Inferior parietal cortex (tissue), 1 donor: ENCODE measurements around the gene CYBC1.
A peak's percentile ranks its signal among the peaks of the same experiment; 100 is the strongest.

Experiments
- DNase-seq: peaks from one replicate; pipeline ENCODE4 v3.0.0-alpha.2; 2016; ENCODE audit errors: extremely low spot score

The CYBC1 gene

DNA sequence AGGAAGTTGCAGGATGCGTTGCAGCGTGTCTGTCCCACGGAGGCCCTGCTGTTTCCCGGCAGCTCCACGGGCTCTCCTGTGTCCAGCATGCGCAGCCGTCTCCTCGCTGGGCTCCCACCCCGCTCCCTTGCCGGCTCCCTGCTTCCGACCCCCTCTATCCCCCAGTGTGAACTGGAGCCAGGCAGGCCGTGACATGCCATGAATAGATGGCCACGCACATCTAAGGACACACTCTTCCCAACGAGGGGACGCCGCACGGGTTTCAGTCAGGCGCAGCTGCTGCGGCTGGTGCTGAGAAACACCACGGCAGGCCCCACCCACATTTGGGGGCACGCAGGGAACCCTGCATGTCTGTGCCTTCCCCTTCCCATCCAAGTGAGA, 41.6 kb downstream of the CYBC1 start:
- no peak for DNase-seq

DNA sequence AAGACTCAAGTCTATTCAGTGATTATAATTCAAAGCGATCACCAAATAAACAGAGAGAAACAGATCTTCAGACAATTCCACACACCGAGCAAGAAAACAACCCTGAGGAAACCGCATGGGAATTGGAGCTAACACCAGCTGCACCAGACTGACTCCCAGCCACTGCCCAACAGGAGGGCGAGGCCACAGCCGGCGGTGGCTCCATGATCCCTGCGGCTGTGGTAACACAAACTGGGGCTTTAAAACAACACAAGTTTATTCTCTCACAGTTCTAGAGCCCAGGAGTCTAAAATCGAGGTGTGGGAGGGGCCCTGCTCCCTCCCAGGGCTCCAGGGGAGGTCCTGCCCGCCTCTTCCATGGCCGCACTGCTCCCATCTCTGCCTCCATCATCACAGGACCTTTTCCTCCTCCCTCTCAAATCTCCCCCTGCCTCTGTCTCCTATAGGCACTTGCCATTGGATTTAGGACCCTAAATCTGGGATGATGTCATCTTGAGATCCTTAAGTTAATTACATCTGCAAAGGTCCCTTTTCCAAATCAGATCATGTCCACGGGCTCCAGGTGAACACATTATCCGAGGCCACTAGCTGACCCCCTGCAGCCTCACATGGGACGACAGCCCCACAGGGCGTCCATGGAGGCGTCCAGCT, 42.1 kb downstream of the CYBC1 start:
- no peak for DNase-seq

DNA sequence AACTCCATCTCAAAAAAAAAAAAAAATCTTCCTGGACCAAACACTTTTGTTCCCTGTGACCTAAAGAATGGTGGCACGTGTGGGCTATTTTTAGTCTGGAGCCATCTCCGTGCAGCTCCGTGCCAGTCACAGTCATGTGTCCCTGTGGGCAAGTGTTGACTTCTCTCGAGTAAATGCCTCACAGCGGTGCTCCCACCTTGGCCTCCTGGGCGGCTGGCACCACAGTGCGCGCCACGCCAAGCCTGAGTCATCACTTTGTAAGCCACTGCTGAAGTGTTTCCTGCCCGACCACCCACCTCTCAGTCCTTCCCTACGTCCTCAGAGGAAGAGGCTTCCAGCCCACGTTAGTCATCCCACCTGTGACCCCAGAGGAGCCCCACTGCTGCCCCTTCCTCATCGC, 43.3 kb downstream of the CYBC1 start:
- no peak for DNase-seq

DNA sequence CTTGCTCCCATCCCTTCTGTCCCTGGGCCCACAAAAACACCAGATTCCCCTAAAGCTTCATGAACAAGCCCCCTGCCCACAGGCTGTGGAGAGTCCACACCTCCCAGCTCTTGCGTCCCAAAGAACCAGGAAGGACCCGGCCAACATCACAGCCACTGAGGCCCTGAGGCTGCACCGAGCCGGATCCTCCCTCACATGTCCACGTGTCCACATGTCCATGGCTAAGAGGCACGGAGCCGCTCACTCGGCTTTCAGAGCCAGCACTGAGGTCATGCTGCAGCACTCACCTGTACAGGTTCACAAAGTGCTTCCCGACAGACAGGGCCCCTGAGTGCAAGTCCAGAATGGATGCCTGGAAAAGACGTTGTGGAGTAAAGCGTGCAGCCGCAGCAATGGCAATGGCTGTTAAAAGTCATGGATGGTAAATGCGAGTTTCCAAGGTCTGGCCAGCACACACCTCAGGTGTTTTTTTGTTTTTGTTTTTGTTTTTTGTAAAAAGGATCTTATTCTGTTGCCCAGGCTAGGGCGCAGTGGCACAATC, 44.4 kb downstream of the CYBC1 start:
- no peak for DNase-seq

DNA sequence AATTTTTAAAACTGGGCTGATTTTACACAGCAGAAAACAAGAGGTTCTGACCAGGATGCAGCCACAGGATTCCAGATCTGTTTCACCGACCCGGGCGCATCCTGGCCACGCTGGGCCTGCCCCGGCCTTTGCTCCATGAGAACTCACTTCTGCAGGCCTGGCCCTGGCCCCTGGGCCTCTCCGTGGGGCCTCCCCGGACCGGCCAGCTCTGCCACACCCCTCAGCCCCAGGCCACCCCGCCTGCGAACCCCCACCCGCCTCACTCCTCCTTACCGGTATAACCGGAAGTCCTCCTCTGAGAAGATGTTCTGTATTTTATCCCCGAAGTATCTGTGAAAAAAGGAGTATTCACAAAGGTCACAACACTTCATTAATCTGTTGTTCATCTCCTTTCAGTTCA, 45.5 kb downstream of the CYBC1 start:
- DNase-seq, result no peak

DNA sequence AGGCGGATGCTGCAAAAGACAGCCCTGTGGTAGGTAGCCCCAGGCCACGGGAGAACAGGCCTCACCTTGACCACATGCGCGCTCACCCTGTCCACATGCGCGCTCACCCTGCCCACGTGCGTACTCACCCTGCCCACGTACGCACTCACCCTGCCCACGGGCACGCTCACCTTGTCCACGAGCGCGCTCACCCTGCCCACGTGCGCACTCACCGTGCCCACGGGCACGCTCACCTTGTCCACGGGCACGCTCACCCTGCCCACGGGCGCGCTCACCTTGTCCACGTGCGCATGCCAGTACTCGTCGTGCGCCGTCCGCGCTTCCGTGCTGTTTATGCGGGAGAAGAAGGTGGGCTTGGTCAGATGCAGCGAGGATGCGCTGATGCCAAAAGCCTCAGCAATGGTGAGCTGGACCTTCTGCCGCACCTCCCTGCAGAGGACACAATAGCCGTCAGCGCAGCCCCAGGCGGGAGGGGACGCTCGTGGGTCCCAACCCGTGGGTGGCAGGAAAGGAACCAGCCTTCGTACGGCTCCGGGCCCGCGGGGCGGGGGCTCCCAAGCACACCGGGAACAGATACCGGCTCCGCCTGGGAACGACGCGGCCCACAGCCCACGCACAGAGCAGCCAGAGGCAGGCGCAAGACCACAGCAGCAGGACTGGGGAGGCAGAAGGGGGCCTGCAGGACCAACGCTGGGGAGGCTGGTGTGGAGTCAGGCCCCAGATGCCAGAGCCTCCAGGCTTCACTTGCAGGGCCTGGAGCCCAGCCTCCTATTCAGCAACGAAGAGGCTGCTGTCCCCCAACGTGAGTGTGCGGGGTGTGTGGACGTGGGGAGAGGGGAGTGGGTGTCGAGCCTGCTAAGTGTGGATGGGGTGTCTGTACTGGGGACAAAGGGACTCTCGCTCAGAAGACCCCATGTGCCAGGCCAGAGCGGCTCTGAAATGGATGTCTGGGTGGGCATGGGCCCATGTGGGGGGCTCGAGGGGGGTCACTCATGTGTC, 46.6 kb downstream of the CYBC1 start:
- no peak for DNase-seq

DNA sequence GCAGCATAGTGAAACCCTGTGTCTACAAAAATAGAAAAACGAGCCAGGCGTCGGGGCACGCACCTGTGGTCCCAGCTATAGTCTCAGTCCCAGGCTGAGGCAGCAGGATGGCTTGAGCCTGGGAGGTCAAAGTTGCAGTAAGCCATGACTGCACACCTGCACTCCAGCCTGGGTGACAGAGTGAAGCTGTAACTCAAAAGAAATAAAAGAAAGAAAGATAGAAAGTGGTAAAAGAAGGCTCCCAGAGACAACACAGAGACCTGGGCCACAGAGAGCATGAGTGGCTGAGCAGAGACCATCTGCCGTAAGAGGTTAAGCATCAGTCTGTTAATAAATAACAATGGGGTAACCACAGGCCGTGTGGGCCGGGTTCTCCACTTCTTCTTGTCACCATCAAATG, 47.7 kb downstream of the CYBC1 start:
- no peak for DNase-seq

DNA sequence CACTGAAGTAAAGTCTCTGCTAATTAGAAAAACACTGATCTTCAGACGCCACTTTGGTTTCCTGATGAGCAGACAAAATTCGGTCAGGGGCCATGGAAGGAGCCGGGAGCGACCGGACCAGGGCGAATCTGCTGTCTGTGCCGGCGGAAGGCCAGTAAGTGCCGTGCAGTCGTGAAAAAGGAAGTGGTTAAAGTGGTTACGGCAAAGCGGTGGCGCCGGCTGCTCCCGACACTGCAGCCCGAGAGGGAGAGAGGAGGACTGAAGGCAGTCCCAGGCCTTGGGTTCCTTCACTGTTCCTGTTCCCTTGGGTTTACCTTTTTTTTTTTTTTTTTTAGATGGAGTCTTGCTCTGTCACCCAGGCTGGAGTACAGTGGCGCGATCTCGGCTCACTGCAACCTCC, 49.7 kb downstream of the CYBC1 start:
- no peak for DNase-seq

DNA sequence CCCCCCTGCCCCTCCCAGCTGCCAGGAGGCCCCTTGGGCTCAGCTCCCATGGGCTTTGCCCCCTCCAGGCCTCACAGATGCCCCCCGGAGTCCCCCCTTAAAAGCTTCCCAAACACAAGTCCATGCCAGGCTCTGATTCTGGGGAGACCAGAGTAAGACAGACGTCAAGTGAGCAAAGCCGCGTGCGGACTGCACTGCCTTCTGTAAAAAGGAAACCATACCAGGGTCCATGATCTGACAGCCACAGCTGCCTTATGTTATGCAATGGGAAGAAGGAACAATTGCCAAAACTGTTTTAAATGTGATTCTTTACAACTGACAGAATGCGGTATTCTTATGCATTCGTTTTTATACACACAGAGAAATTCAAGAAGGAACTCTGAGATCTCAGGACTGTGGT, 50.3 kb downstream of the CYBC1 start:
- DNase-seq, result no peak

DNA sequence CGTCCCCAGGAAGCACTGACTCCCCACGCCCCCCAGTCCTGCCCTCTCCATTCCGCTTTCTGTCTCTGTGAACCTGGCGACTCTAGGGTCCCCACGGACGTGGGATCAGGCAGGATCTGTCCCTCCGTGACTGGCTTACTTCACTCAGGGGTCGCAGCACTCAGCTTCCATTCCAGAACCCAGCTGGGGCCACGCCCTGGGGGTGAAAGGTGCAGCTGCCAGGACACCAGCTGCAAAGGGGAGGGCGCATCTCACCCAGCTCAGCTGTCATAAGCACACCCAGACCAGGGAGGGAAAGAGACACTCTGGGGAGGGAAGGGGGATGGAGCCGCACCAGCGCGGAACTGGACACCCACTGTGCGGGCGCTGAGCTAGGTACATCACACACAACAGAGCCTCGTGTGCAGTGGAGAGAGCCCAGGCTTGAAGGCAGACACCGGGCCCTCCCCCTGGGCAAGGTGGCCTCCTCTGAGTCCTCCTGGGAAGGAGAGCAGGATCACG, 50.9 kb downstream of the CYBC1 start:
- no peak for DNase-seq

DNA sequence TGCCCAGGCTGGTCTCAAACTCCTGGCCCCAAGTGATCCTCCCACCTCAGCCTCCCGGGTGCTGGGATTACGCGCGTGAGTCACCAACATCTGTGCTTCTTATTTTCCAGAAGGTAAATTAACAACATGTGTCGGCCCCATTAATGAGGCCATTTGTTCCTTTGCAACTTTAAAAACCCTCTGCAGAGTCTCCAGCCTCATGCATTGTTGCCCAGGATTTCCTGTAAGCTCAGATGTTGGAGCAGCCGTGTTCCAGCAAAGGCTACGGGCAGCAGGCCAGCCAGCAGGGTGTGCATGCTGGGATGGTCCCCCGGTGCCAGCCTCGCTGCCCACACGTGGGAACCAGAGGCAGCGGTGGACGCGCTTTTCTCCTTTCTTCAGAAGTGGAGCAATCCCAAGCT, 51.5 kb downstream of the CYBC1 start:
- DNase-seq, result peak; percentile 39

DNA sequence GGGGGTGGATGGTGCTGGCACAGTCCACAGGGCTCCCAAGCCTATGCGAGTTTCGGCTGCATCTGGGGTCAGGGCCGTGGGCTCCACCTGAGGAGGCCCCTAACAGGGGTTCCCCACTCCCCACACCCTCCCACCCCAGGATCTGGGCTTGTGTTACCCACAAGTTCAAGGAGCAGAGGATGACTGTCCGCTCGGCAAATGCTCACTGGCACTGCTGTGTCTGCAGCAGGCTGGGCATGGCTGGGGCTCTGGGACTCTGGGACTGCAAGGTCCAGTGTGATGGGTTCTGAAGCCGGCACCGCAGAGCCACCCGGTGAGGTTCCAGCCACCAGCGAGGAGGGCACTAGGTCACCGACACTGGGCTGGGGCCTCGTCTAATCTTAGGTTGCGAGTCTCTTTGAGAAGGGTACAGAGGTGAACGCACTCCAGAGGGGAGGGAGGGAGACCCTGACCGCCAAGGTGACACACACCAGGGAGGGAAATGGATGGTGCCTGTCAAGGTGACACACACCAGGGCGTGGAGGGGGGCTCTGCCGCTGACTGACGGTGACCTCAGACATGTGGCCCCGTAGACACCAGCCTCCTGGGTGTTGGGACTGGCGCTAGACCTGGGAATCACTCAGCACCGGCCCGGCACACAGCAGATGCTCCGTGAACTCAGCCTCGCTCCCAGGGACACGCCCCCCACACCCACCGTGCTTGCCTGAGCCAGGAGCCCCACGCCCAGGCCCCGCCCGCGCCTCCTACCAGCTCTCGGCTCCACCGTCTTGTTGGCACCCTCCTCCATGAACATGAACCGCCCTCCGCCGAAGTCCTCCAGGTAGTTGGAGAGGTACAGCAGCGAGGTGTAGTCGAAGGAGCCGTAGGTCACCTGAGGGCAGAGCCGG, 52.9 kb downstream of the CYBC1 start:
- DNase-seq, result no peak

DNA sequence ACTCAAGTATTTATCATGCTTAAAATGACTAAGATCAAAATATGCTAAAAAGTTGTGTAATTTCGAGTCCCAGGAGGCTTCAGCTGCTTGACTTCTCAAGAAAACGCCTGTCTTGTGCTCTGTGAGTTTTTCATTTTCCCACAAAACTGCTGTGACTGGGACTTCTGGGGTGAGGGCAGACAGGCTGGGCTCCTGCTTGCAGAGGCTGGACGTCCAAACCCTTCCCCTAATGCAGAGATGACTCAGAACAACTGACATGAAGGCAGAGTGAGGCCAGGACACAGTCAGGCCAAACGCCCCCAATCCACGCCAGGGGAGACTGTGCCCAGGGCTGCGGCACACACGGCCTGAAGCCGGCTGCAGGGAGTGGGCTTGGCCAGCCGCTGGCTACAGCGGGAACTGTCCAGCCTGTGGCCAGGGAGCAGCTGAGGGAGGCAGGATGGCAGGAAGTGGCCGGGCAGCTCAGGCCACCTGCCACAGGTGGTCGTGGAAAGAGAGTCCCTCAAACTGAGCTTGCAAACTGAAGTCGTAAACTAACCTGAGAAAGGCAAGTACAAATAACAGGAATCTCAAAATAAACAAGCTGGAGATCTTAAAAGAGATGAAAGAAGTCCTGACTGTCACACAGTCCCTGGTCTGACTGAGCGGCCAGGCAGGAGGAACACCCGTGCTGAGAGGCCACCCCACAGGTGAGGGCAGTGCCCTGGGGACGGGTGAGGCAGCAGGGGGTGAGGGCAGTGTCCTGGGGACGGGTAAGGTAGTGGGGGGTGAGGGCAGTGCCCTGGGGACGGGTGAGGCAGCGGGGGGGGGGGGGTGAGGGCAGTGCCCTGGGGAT, 53.7 kb downstream of the CYBC1 start:
- DNase-seq, result no peak

DNA sequence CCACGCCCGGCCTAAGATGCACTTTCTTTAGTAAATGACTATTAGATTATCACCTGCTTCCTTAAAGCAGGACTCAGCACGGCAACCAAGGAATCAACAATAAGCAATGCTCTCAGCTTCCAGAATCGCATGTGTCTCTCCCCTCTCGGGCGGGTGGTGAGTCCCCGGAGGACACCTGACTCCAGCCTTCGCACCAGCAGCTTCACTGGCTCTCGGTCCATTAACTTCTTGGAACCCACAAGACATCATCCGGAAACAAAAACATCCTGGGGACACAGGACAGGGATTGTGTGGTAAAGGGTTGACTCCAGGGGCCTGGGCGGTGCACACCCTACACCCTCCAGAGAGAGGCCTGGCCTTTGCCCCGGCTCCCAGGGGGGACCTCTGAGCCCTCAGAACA, 56.3 kb downstream of the CYBC1 start:
- no peak for DNase-seq

DNA sequence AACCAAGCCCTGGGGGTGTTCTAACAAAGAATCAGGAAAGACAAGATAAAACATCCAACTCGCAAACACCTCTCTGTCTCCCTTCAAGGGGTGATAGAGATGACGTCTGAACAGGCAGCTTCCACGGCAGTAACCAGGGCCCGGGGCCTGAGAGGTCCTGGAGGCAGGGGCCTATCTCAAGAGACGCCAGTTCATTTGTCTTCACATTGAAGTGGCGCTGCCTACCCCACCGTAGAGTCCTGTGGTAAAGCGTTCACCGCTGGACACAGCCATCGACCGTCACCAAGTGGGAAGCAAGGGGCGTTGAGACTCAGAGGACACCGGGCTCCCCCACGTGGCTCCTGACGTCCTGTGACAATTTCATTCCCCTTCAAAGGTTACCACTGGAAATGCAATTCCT, 57.6 kb downstream of the CYBC1 start:
- DNase-seq, result no peak
